Vagina (tissue), 2 donors: ENCODE data around the gene ZBTB7A.

Source experiments
- POLR2A ChIP-seq, 2 donors: fragments of 450-650 bp; IDR thresholded peaks; one replicate each; pipeline ENCODE4 v1.6.1; 2017; ENCODE audit warnings: antibody characterized with exemption in 2 of 2, mild to moderate bottlenecking in 2 of 2, moderate library complexity in 2 of 2
- POLR2AphosphoS5 ChIP-seq, 2 donors: sonication (generic); formaldehyde crosslinking; IDR thresholded peaks; one replicate each; pipeline ENCODE4 v1.9.0; 2017; ENCODE audit warnings: antibody characterized with exemption in 2 of 2, mild to moderate bottlenecking in 2 of 2, low read depth in 1 of 2; ENCODE audit not compliant: insufficient read depth in 1 of 2
- TF ChIP-seq, protein P1 (sequence below), 3 experiments: fragments of 450-650 bp in 2 of 3; fragments of 200-600 bp in 1 of 3; sonication (generic) in 1 of 3; IDR thresholded peaks; one replicate each; pipeline ENCODE4 v1.5.1; 2017 to 2019; ENCODE audit warnings: antibody characterized with exemption in 3 of 3, mild to moderate bottlenecking in 2 of 3, moderate library complexity in 2 of 3

DNA sequence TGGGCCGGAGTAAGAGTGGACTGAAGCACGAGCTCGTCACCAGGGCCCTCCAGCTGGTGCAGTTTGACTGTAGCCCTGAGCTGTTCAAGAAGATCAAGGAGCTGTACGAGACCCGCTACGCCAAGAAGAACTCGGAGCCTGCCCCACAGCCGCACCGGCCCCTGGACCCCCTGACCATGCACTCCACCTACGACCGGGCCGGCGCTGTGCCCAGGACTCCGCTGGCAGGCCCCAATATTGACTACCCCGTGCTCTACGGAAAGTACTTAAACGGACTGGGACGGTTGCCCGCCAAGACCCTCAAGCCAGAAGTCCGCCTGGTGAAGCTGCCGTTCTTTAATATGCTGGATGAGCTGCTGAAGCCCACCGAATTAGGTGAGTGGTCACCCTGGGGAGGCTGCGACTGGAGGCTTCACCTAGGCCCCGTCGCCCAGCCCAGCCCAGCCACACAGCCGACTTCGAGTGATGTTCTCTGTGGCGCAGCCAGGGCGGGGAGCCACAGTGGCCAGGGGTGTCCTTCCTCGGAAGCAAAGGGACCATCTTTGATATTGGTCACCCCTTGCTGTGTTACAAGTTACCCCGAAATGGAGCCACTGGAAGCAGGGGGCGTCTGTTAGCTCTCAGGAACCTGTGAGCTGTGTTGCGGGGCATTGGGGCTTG lies 53.6 kb downstream of the ZBTB7A start:
- TF ChIP-seq, protein P1, sequence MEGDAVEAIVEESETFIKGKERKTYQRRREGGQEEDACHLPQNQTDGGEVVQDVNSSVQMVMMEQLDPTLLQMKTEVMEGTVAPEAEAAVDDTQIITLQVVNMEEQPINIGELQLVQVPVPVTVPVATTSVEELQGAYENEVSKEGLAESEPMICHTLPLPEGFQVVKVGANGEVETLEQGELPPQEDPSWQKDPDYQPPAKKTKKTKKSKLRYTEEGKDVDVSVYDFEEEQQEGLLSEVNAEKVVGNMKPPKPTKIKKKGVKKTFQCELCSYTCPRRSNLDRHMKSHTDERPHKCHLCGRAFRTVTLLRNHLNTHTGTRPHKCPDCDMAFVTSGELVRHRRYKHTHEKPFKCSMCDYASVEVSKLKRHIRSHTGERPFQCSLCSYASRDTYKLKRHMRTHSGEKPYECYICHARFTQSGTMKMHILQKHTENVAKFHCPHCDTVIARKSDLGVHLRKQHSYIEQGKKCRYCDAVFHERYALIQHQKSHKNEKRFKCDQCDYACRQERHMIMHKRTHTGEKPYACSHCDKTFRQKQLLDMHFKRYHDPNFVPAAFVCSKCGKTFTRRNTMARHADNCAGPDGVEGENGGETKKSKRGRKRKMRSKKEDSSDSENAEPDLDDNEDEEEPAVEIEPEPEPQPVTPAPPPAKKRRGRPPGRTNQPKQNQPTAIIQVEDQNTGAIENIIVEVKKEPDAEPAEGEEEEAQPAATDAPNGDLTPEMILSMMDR (IDR thresholded peaks at IDR 0.05), result no peak
- no peak for TF ChIP-seq POLR2A (IDR thresholded peaks at IDR 0.05)
- TF ChIP-seq POLR2AphosphoS5 (IDR thresholded peaks at IDR 0.05; ENCODE audit: insufficient read depth in 1 of 2, low read depth in 1 of 2), result no peak
